ENCODE measurements around the gene PIK3IP1.
"Not testable (repeated sequence)": the region's sequence is repeated elsewhere in the genome, so short reads cannot be mapped to it uniquely, and the experiment has no call there.

Gene PIK3IP1

DNA sequence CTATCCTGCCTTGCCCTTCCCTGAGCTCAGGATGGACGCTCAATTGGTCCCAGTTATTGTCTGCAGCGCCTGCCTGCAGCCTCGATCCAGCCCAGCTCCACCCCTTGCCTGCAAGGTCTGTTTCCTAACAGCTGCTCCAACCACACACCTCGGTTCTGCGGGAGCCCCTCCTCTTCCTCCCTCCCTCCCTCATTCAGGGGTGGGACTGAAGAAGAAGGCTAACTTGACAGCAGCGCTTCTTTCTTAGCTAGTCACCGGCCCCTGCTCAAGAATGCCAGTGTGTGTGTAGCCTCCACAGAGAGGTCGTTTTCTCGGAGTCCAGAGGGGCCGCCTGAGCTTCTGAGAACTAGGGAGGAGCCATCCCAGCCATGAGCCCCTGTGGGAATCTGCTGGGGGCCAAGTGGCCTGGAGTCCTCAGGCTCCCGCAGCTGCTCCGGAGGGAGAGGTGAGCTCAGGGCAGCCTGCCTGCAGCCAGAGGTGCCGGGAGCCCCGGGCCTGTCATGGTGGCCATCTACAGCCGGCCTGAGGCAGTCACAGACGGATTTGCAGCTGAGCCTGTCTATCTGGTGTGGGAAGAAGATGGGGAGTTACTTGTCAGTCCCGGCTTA is 44.0 kb downstream of the PIK3IP1 start:
- DNase-seq: no peak

DNA sequence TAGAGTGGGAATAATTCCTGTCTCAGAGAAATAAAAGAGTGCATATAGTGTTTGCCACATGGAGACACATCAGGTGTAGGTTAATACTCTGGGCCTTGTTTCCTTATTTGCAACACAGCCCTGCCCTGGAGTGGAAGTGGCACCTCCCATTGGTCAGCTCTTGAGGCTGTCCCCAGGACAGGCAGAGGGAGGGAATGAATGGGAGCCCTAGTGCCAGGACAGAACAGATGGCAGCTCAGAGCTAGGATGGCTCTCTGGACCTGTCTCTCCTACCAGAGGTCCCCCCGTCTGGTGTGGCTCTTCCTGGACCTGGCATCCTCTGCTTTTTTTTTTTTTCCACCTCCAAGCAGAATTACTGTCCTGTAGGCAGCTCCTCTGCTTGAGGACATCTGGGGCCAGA is 44.6 kb downstream of the PIK3IP1 start:
- no peak for DNase-seq

DNA sequence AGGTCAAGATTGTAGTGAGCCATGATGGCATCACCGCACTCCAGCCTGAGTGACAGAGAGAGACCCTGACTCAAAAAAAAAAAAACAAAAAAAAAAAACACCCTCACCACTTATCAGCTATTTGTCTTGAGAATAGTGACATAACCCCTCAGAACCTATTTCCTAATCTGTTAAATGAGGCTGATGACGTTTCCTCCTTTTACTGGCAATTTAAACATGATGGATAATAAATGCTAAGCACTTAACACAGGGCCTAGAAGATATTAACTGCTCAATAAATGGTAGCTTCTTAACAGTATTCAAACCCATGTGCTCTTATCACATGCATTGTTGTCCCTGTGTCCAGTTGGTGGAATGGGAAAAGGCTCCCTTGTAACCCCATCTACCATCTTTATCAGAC is 45.6 kb downstream of the PIK3IP1 start:
- DNase-seq: no peak

DNA sequence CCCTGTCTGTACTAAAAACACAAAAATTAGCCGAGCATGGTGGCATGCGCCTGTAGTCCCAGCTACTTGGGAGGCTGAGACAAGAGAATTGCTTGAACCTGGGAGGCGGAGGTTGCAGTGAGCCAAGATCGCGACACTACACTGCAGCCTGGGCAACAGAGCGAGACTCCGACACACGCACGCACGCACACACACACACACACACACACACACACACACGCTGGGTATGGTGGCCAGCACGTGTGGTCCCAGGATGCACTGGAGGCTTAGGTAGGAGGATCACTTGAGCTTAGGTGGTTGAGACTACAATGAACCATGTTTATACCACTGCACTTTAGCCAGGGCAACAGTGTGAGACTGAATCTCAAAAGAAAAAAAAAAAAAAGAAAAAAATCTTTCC is 46.3 kb downstream of the PIK3IP1 start:
- DNase-seq: not testable (repeated sequence)

DNA sequence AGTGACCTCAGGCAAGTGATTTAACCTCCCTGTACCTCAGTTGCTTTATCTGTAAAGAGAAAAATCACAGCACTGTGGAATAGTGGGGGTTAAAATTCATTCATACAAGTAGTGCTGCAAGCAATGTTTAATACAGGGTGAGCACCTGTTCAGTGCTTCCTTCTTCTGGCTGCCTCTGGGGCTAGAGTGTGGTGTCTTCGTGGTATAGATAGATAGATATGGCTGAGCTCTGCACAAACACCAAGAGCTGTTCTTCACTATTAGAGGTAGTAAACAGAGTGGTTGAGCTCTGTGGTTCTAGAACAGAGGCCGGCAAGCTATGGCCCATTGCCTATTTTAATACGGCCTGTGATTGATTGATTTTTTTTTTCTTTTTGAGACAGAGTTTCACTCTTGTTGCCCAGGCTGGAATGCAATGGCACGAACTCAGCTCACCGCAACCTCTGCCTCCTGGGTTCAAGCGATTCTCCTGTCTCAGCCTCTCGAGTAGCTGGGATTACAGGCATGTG is 47.3 kb downstream of the PIK3IP1 start:
- no peak for DNase-seq

DNA sequence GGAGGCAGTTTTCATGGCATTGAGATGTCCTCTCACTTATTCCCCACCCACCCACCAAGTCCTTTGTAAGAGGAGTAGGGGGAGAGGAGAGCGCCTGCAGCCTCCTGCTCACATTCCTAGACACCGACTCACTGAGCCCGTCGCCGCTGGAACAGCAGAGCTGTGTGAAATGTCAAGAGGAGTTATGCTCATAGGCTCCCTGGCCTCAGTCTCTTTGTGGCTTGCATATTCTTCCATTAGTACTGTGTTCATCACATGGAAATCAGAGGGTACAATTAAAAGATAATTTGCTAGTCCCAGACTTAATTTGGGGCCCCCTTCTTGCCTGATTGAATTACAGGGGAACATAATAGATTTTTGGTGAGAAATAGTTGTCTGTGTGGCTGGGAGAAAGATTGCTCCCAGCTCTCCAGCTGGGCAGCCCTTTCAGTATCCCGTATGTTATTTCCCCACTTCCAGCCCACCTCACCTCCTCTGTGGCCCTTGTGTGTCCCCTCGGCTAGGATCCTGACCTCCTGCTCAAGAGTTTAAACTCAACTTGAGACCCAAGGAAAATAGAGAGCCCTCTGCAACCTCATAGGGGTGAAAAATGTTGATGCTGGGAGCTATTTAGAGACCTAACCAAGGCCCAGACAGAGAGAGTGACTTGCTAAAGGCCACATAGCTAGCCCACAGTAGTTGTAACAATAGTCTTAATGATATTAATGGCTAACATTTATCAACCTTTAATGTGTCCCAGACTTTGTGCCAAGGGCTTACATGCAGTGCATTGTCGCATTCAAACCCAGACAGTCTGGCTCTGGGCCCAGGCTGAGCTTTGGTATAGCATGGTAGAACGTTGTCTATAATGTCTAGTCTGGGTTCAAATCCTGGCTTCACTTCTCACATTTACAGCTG is 48.0 kb downstream of the PIK3IP1 start:
- no peak for DNase-seq

DNA sequence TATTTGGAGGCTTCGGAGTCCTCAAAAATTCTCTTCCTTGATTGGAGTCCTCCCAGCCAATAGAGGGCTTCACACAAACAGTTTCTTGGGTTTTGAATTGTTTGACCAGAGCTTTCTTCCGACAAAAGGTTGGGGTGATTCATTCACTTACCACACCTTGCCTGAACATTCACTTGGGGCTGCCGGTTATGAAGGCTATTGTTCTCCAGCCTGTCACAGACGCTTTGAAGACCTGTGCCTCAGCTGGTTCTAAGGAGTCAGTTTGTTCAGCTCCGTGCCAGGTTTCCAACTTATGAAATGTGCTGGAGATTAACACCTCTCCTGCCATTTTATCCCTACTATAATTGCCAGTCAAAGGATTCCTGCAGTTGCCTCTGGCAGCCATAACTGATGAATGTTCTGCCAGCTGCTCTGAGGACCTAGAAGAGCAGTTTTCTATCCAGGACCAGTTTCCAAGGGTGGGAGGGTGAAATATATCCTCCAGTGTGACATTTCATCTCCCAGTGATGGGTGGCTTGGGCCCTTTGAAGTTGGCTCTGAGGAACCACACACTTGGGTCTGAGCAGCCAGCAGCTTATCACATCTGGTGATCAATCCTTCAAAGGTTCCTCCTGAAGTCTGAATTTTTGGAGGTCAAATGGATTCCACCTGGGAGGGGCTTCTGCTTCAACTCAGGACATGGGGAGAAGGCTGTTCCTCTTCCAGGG is 48.8 kb downstream of the PIK3IP1 start:
- no peak for DNase-seq

DNA sequence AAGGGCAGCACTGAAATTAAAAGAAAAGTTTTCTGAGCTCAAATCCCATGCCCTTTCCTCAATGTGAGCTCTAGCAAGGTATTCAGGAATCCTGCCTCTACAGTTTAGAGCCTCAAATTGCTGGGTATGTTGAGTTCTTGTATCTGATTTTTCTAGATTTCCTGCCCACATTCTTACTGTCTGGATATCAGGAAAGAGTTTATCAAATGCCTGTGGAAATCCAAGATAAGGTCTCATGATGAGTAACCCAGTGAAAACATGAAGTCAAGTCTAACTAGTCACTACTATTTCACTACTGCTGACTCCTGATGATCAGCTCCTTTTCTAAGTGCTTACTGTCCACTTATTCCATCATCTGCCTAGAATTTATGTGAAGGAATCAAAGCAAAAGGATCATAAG is 50.4 kb downstream of the PIK3IP1 start:
- no peak for DNase-seq

DNA sequence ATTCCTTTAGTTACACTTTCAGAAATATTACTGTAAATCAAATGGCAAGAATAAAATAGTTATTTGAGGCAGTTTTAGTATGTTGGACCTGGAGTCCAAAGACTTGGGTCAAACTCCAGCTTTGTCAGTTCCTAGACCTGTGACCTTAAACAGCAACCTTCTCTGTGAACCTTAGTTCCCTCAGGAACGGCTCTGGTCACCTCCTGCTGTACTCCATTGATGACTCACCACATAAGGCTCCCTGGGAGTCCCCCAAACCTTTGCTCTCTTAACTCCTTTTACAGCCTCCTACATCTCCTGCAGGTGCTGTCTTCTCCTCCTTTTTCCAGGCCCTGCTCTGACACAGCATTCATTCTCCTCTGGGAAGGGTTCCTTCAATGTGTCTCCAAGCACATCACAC is 51.1 kb downstream of the PIK3IP1 start:
- DNase-seq: no peak

DNA sequence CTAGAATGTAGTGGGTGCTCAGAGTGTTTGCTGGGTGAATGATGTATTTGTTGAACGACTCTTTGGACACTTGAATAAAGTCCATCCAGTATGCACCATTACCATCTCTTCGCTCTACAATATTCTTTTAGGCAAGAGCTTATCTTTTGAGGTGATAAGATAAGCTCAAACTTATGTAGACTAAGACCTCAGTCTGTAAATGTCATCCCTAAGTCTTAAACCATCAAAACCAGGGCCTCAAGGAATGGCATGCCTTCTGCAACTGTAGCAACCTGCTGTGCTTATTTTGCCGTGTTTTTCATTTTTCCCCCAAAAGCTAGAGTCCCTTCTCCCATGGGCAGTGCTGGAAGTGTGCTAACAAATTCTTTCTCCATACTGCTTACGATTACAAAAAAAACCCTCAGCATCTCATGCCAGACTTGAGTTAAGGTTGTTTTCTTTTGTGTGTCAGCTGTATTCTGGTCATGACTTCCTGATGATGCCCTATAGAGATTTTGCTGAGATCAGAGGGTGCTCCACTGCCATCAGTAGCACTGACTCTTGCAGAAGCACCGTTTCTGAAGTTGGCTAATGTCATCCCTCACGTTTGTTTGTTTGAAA is 52.4 kb downstream of the PIK3IP1 start:
- no peak for DNase-seq

DNA sequence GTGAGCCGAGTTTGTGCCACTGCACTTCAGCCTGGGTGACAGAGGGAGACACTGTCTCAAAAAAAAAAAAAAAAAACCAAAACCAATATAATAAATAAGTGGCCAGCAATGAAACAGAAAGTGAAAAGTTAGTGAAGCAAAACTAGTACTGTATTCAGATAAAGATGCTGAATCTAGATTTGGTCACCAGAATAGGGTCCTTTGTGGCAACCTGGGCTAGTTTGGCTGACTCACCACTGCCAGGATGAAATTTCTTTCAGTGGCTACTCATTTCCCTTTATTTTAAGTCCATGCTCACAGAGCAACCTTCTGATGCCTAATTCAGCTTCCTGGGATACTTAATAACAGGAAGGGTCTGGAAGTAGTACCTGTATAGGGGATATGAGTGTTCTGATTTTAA is 54.2 kb downstream of the PIK3IP1 start:
- no peak for DNase-seq

DNA sequence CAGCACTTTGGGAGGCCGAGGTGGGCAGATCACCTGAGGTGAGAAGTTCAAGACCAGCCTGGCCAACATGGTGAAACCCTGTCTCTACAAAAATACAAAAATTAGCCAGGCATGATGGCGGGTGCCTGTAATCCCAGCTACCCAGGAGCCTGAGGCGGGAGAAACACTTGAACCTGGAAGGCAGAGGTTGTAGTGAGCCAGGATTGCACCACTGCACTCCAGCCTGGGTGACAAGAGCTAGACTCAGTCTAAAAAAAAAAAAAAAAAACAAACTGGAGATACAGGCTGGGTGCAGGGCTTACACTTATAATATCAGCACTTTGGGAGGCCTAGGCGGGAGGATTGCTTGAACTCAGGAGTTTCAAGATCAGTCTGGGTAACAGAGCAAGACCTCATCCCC is 56.2 kb downstream of the PIK3IP1 start:
- DNase-seq: not testable (repeated sequence)

DNA sequence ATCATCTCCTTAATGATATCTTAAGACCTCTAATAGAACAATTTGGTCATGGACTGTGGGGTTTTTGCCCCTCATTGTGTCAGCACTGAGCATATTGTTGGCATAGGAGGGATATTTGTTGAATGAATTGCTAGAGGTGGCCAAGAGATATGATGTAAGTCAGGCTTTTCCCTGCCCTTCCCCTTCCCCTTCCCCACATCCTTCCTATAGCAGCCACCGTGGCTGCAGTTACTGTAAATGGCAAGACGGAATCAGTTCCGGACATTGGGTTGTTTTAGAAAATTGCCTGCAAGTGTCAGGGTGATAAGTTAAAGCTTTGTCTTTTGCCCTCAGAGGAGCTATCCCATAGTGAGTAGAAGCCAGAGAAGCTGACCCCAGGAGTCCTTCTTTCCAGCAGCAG is 57.2 kb downstream of the PIK3IP1 start:
- DNase-seq: no peak

DNA sequence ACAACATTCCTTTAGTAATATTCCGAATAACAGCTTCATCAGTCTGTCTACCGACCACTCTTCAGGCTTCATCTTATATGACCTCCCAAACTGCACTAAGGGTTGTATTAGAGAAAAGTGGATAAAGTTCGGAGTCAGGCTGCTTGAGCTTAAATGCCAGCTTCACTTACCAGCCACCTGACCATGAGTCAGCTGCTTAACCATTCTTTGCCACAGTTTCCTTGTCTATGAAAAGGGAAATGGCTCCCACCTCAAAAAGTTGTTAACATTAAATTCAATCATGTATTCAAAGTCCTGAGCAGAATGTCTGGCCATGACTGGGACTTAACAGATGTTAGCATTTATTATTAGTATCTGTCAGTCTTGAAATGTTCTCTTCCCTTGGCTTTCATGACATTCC is 59.3 kb downstream of the PIK3IP1 start:
- DNase-seq: no peak

Measured in NCI-H146 (cell line).